HEK293 (cell line): ENCODE results near the gene RNF126.

Experiments
- ZNF221 ChIP-seq: fragments of 450-650 bp; formaldehyde crosslinking; IDR thresholded peaks from 2 replicates; pipeline ENCODE4 v1.5.1; 2017; ENCODE audit warnings: missing biosample characterization, missing genetic modification characterization, borderline replicate concordance
- ZNF544 ChIP-seq: fragments of 450-650 bp; formaldehyde crosslinking; IDR thresholded peaks from 2 replicates; pipeline ENCODE4 v1.5.0; 2017; ENCODE audit warnings: missing biosample characterization, missing genetic modification characterization
- ZNF600 ChIP-seq: fragments of 450-650 bp; formaldehyde crosslinking; IDR thresholded peaks from 2 replicates; pipeline ENCODE4 v1.5.1; 2016; ENCODE audit warnings: missing biosample characterization, missing genetic modification characterization
- ZNF707 ChIP-seq: fragments of 450-650 bp; formaldehyde crosslinking; IDR thresholded peaks from 2 replicates; pipeline ENCODE4 v1.5.1; 2016; ENCODE audit warnings: missing biosample characterization, missing genetic modification characterization
- ZNF747 ChIP-seq: fragments of 450-650 bp; formaldehyde crosslinking; IDR thresholded peaks from 2 replicates; pipeline ENCODE4 v1.5.1; 2016; ENCODE audit warnings: missing biosample characterization, missing genetic modification characterization
- ZNF768 ChIP-seq: fragments of 450-650 bp; formaldehyde crosslinking; IDR thresholded peaks from 2 replicates; pipeline ENCODE4 v1.5.1; 2018; ENCODE audit warnings: missing biosample characterization, mild to moderate bottlenecking, missing genetic modification characterization
- TF ChIP-seq, protein P1 (sequence below): fragments of 450-650 bp; formaldehyde crosslinking; IDR thresholded peaks from 2 replicates; pipeline ENCODE4 v1.5.1; 2016; ENCODE audit warnings: missing biosample characterization, missing genetic modification characterization
- TF ChIP-seq, protein P2 (sequence below): fragments of 450-650 bp; formaldehyde crosslinking; IDR thresholded peaks from 2 replicates; pipeline ENCODE4 v1.5.1; 2016; ENCODE audit warnings: missing biosample characterization, missing genetic modification characterization

DNA sequence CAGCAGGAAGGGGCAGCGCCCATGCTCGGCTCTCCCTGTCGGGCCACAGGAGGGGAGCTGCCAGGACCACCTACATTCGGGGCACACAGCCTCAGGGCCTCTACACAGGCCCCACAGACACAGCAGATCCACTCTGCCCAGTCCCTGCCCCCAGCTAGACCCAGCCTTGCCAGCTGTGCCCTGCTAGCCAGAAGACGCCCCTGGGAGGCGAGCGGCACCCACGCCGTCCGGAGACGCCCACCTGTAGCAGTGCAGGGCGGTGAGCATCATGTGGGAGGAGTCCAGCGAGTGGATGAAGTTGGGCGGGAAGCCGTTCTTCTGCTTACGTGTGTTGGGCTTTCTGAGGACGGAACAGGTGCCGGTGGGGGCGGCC lies 44.8 kb downstream of the RNF126 start:
- TF ChIP-seq, protein P1, sequence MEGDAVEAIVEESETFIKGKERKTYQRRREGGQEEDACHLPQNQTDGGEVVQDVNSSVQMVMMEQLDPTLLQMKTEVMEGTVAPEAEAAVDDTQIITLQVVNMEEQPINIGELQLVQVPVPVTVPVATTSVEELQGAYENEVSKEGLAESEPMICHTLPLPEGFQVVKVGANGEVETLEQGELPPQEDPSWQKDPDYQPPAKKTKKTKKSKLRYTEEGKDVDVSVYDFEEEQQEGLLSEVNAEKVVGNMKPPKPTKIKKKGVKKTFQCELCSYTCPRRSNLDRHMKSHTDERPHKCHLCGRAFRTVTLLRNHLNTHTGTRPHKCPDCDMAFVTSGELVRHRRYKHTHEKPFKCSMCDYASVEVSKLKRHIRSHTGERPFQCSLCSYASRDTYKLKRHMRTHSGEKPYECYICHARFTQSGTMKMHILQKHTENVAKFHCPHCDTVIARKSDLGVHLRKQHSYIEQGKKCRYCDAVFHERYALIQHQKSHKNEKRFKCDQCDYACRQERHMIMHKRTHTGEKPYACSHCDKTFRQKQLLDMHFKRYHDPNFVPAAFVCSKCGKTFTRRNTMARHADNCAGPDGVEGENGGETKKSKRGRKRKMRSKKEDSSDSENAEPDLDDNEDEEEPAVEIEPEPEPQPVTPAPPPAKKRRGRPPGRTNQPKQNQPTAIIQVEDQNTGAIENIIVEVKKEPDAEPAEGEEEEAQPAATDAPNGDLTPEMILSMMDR (tag by site-specific recombination): no peak
- TF ChIP-seq ZNF221 (tag by site-specific recombination) (no peak), ZNF768 (tag by site-specific recombination) (no peak), ZNF600 (tag by site-specific recombination) (no peak), ZNF747 (tag by site-specific recombination) (no peak), ZNF544 (tag by site-specific recombination) (no peak), ZNF707 (tag by site-specific recombination) (no peak)
- TF ChIP-seq, protein P2, sequence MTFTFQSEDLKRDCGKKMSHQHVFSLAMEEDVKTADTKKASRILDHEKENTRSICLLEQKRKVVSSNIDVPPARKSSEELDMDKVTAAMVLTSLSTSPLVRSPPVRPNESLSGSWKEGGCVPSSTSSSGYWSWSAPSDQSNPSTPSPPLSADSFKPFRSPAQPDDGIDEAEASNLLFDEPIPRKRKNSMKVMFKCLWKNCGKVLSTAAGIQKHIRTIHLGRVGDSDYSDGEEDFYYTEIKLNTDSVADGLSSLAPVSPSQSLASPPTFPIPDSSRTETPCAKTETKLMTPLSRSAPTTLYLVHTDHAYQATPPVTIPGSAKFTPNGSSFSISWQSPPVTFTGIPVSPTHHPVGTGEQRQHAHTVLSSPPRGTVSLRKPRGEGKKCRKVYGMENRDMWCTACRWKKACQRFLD (tag by site-specific recombination): no peak
